CD4-positive, alpha-beta T cell (primary cell): Measurements from ENCODE around the gene SCAMP1. TPM values are rescaled to one million over a fixed set of nuclear protein-coding genes. Genes with fewer than 3 reads are reported as not detected.
"Not testable (repeated sequence)": the region's sequence is repeated elsewhere in the genome, so short reads cannot be mapped to it uniquely, and the experiment has no call there.

Source experiments
- ATAC-seq: fragments of 200-7000 bp; cut with Tn5 transposase; one replicate; pipeline ENCODE4 v1.10.0; 2022; ENCODE audit warnings: mild to moderate bottlenecking; ENCODE audit not compliant: poor library complexity
- CTCF ChIA-PET: fragments of 350-600 bp; sonication (Branson Sonifier 250); formaldehyde crosslinking; loops from one replicate; lab custom pipeline; 2021; ENCODE audit warnings: antibody characterized with exemption, inconsistent platforms; lab: Charles Lee
- POLR2A ChIA-PET: fragments of 350-600 bp; sonication (Branson Sonifier 250); formaldehyde crosslinking; loops from one replicate; lab custom pipeline; 2021; ENCODE audit warnings: antibody characterized with exemption, inconsistent platforms; lab: Charles Lee
- DNase-seq, 14 experiments: peaks; one replicate each; pipeline ENCODE4 v3.0.0-alpha.2; 2013 to 2020; ENCODE audit warnings: mixed read lengths in 2 of 14
- H3K27ac ChIP-seq, 2 donors: one replicate each; pipeline versions ENCODE4 v1.5.1 to v1.7.0; 2013; ENCODE audit warnings: low read length in 2 of 2, low read depth in 1 of 2, mild to moderate bottlenecking in 1 of 2
- H3K27me3 ChIP-seq, 2 experiments: 1 replicate in 1 of 2; 2 replicates in 1 of 2; pipeline versions ENCODE4 v1.6.1 to v1.7.0; 2013; ENCODE audit warnings: low read length in 2 of 2, control low read depth in 1 of 2, mild to moderate bottlenecking in 1 of 2, moderate library complexity in 1 of 2; ENCODE audit not compliant: insufficient read depth in 2 of 2, control insufficient read depth in 1 of 2
- H3K36me3 ChIP-seq: one replicate; pipeline ENCODE4 v1.6.1; 2013; ENCODE audit warnings: low read length, control low read depth; ENCODE audit not compliant: insufficient read depth
- H3K4me1 ChIP-seq: one replicate; pipeline ENCODE4 v1.6.1; 2013; ENCODE audit warnings: low read length, control low read depth; ENCODE audit not compliant: insufficient read depth
- H3K4me3 ChIP-seq: one replicate; pipeline ENCODE4 v1.5.1; 2013; ENCODE audit warnings: mild to moderate bottlenecking, low read length, moderate library complexity
- H3K9me3 ChIP-seq, 2 experiments: 1 replicate in 1 of 2; 2 replicates in 1 of 2; pipeline versions ENCODE4 v1.6.1 to v1.7.0; 2013; ENCODE audit warnings: low read length in 2 of 2, mild to moderate bottlenecking in 2 of 2, control low read depth in 1 of 2, moderate library complexity in 1 of 2; ENCODE audit not compliant: control insufficient read depth in 1 of 2, insufficient read depth in 1 of 2
- H3K27ac Mint-ChIP-seq: one replicate; pipeline ENCODE4 v1.8.0; 2020; ENCODE audit warnings: mixed read lengths
- H3K27me3 Mint-ChIP-seq: one replicate; pipeline ENCODE4 v1.8.0; 2021; ENCODE audit warnings: mixed read lengths
- H3K36me3 Mint-ChIP-seq: one replicate; pipeline ENCODE4 v1.8.0; 2021; ENCODE audit warnings: low read depth, mixed read lengths
- H3K4me1 Mint-ChIP-seq: one replicate; pipeline ENCODE4 v1.8.0; 2021; ENCODE audit warnings: low read depth, mixed read lengths
- H3K4me3 Mint-ChIP-seq: one replicate; pipeline ENCODE4 v1.8.0; 2020; ENCODE audit warnings: mild to moderate bottlenecking, mixed read lengths
- H3K9me3 Mint-ChIP-seq: one replicate; pipeline ENCODE4 v1.8.0; 2020; ENCODE audit warnings: mixed read lengths
- CTCF ChIP-seq: fragments of 200-600 bp; IDR thresholded peaks from one replicate; pipeline ENCODE4 v1.8.0; 2022; ENCODE audit warnings: antibody characterized with exemption, mild to moderate bottlenecking
- intact Hi-C, 2 experiments: fragments of 100-400 bp; cut with DNase I in 1 of 2; cut with micrococcal nuclease in 1 of 2; formaldehyde crosslinking; loops; one replicate each; pipeline versions ENCODE4 v1.15.1 to v1.9.0; 2023 to 2025; cut with DNase I, micrococcal nuclease
- total RNA-seq, 174 experiments: library from RNA in 2 of 174; stranded (reverse) in 2 of 174; gene quantifications; one replicate each; pipeline ENCODE4 v1.2.3 and lab custom pipeline; 2021 to 2026

Gene SCAMP1
- total RNA-seq, 2 experiments from 2014 or later: 16.0 to 18.4 TPM

- Mint-ChIP-seq H3K27me3 (no peaks in the 10 kb centered on the region), H3K36me3 (peaks cover 18% of the 10 kb centered on the region), H3K4me1 (peaks cover 53% of the 10 kb centered on the region), H3K4me3 (no peak overlapping the region), H3K9me3 (no peaks in the 10 kb centered on the region), H3K27ac (no peak overlapping the region)
- Histone ChIP-seq H3K9me3 (no peaks in the 10 kb centered on the region), H3K4me1 (no peaks in the 10 kb centered on the region), H3K36me3 (no peaks in the 10 kb centered on the region), H3K27ac (no peak overlapping the region), H3K4me3 (no peak overlapping the region), H3K27me3 (no peaks in the 10 kb centered on the region)
- ATAC-seq (no peak), DNase-seq (no peak)
- CTCF ChIA-PET: no interaction called here
- no peak for TF ChIP-seq CTCF
- POLR2A ChIA-PET: no interaction called here
- intact Hi-C loops: no loop called here
Measured at GRCh38 chr5:78377056-78377717, 16.8 kb downstream of the SCAMP1 start.

GRCh38 chr5:78377718-78378105 lies 17.3 kb downstream of the SCAMP1 start:
- H3K36me3 ChIP-seq: no peaks in the 10 kb centered on the region
- no peak for TF ChIP-seq CTCF
- ChIA-PET CTCF (no interaction called here), POLR2A (no interaction called here)
- H3K27me3 ChIP-seq: no peaks in the 10 kb centered on the region
- Mint-ChIP-seq H3K27me3 (no peaks in the 10 kb centered on the region), H3K4me1 (peaks cover 50% of the 10 kb centered on the region), H3K36me3 (peaks cover 18% of the 10 kb centered on the region), H3K4me3 (no peak overlapping the region), H3K9me3 (no peaks in the 10 kb centered on the region), H3K27ac (no peak overlapping the region)
- H3K4me3 ChIP-seq: no peak overlapping the region
- DNase-seq (no peak), ATAC-seq (no peak)
- no peaks in the 10 kb centered on the region for H3K4me1 ChIP-seq
- H3K27ac ChIP-seq: no peak overlapping the region
- no peaks in the 10 kb centered on the region for H3K9me3 ChIP-seq
- intact Hi-C loops: no loop called here

GRCh38 chr5:78387468-78388153 lies 27.2 kb downstream of the SCAMP1 start:
- Mint-ChIP-seq H3K36me3 (peaks cover 79% of the 10 kb centered on the region), H3K27me3 (no peaks in the 10 kb centered on the region), H3K9me3 (peaks cover 27% of the 10 kb centered on the region), H3K4me3 (no peak overlapping the region), H3K4me1 (peaks cover 21% of the 10 kb centered on the region), H3K27ac (no peak overlapping the region)
- intact Hi-C loops: no loop called here
- TF ChIP-seq CTCF: no peak
- no peaks in the 10 kb centered on the region for H3K27me3 ChIP-seq
- H3K9me3 ChIP-seq: peaks cover 7 to 10% of the 10 kb centered on the region in 2 experiments
- ChIA-PET CTCF (no interaction called here), POLR2A (interaction anchor here (1.1 kb wide), 1 partner anchor 27 kb away, joined by 3 read pairs; the partner anchor contains the start of gene SCAMP1)
- no peak overlapping the region for H3K4me3 ChIP-seq
- no peaks in the 10 kb centered on the region for H3K4me1 ChIP-seq
- DNase-seq (no peak), ATAC-seq (no peak)
- H3K36me3 ChIP-seq: peaks cover 3% of the 10 kb centered on the region
- H3K27ac ChIP-seq: no peak overlapping the region

- intact Hi-C loops, DNase-seq, H3K9me3 ChIP-seq, H3K36me3 ChIP-seq, POLR2A ChIA-PET, H3K27ac Mint-ChIP-seq, H3K27me3 Mint-ChIP-seq, H3K4me3 Mint-ChIP-seq, H3K4me3 ChIP-seq, H3K27ac ChIP-seq, ATAC-seq, H3K27me3 ChIP-seq, CTCF ChIA-PET, H3K4me1 ChIP-seq: not testable (repeated sequence)
- Mint-ChIP-seq H3K36me3 (peaks cover 76% of the 10 kb centered on the region), H3K9me3 (peaks cover 12% of the 10 kb centered on the region), H3K4me1 (peaks cover 30% of the 10 kb centered on the region)
Measured at GRCh38 chr5:78391357-78391756, 30.9 kb downstream of the SCAMP1 start.
